ENCODE results near the gene DLX3. TPM values are rescaled to one million over a fixed set of nuclear protein-coding genes. Genes with fewer than 3 reads are reported as not detected.

DLX3 gene
- total and polyA plus RNA-seq, 2 of the 8 experiments (the other 6 are each of a cell fraction or from before 2014, with no cell fraction given): 0.15 to 0.20 TPM

GRCh38 chr17:49970498-49970897, 24.5 kb downstream of the DLX3 start:
- no peak overlapping the region for H2AFZ ChIP-seq (ENCODE audit: low read length)
- H3K27me3 ChIP-seq (replicated peaks in 1 of 4; ENCODE audit: control insufficient read depth in 3 of 4, extremely low read depth in 1 of 4, insufficient read depth in 3 of 4, low read length in 3 of 4): peaks cover 87 to 100% (median 96%) of the 10 kb centered on the region in 4 experiments
- H2BK12ac ChIP-seq (ENCODE audit: low read depth, low read length): 0 out of 2 replicates have a peak overlapping the region, but pooled peaks have one; percentile 29
- no peak overlapping the region for H2BK20ac ChIP-seq (ENCODE audit: low read length)
- no peak overlapping the region for H2AK5ac ChIP-seq (ENCODE audit: low read depth, low read length)
- WGBS, 2 experiments (ENCODE audit: extremely low coverage in 1 of 2, insufficient coverage in 1 of 2, insufficient read length in 1 of 2, insufficient replicate concordance in 2 of 2, low coverage in 1 of 2, low lambda C conversion rate in 2 of 2, missing lambda C conversion rate in 1 of 2): 37% methylated on average over 3 of the region's 3 CpGs; no CpG with 5 or more reads in 1 of the 2 experiments
- H3K79me2 ChIP-seq (ENCODE audit: control insufficient read depth in 1 of 2, insufficient read depth in 2 of 2, low read length in 2 of 2): no peaks in the 10 kb centered on the region
- no peak overlapping the region for H3K14ac ChIP-seq (ENCODE audit: insufficient read length)
- H3K23ac ChIP-seq (ENCODE audit: insufficient read length): no peak overlapping the region
- TF ChIP-seq ATF2 (IDR thresholded peaks at IDR 0.05; ENCODE audit: low read length) (no peak), EZH2 (IDR thresholded peaks at IDR 0.05; ENCODE audit: low read depth, low read length, severe bottlenecking) (peak; percentile 26), SUZ12 (IDR thresholded peaks at IDR 0.05; ENCODE audit: low read length) (peak; percentile 74; the same call in 1 of the 2 replicates)
- no peak overlapping the region for H4K8ac ChIP-seq (ENCODE audit: extremely low read depth, insufficient read depth, low read length)
- H2BK15ac ChIP-seq (ENCODE audit: low read length): no peak overlapping the region
- no peak overlapping the region for H3K4ac ChIP-seq (replicated peaks; ENCODE audit: insufficient read length, low read depth, low read length)
- no peak for DNase-seq (ENCODE audit: low read depth in 1 of 2, low spot score in 2 of 2)
- H3K36me3 ChIP-seq (ENCODE audit: control insufficient read depth in 2 of 4, insufficient read depth in 4 of 4, low read length in 3 of 4): peaks cover 0 to 8% (median 0%) of the 10 kb centered on the region in 4 experiments; a peak in 2 of 8 replicates
- no peak overlapping the region for H2BK120ac ChIP-seq (replicated peaks; ENCODE audit: low read depth, low read length)
- peaks cover 14% of the 10 kb centered on the region for H3K23me2 ChIP-seq (ENCODE audit: low read depth, low read length)
- POLR2A ChIA-PET (ENCODE audit: partially characterized antibody): interaction anchor here (1.2 kb wide), 1 partner anchor 23 kb away, joined by 5 read pairs; no protein-coding TSS in a partner anchor
- no peak overlapping the region for H3K9ac ChIP-seq (replicated peaks in 1 of 4; ENCODE audit: extremely low read depth in 1 of 4, low read depth in 3 of 4, low read length in 3 of 4)
- no peaks in the 10 kb centered on the region; a peak in 1 of 4 replicates for H3K9me3 ChIP-seq (ENCODE audit: insufficient read depth in 2 of 2, low read depth in 1 of 2, low read length in 1 of 2)
- no peak overlapping the region for H4K91ac ChIP-seq (replicated peaks; ENCODE audit: insufficient read length, low read length)
- H3K79me1 ChIP-seq (ENCODE audit: low read depth, low read length): no peaks in the 10 kb centered on the region
- peak overlapping the region in 1 of 2 experiments; percentile 68; a peak in 1 of 4 replicates for H3K4me2 ChIP-seq (ENCODE audit: insufficient read depth in 1 of 2, low read depth in 2 of 2, low read length in 2 of 2)
- H3K56ac ChIP-seq (replicated peaks; ENCODE audit: insufficient read length, low read depth, low read length): no peak overlapping the region
- no peak overlapping the region for H3K27ac ChIP-seq (ENCODE audit: low read depth, low read length)
- H2BK5ac ChIP-seq (ENCODE audit: low read depth, low read length): no peak overlapping the region
- H4K20me1 ChIP-seq (replicated peaks in 1 of 2; ENCODE audit: control insufficient read depth in 1 of 2, insufficient read depth in 2 of 2, low read length in 2 of 2): peaks cover 19 to 31% of the 10 kb centered on the region in 2 experiments
- CTCF ChIA-PET (ENCODE audit: partially characterized antibody): interaction anchor here (0.9 to 15.2 kb wide), 8 partner anchors 9 to 109 kb away, joined by 3 to 398 read pairs (median 4); partner anchors contain the start of gene DLX3
- H3K18ac ChIP-seq (ENCODE audit: extremely low read depth, low read length): no peak overlapping the region
- no peak for FAIRE-seq
- H3K4me3 ChIP-seq (ENCODE audit: extremely low read depth in 1 of 4, insufficient read depth in 2 of 4, low read depth in 3 of 4, low read length in 4 of 4): 0 out of 8 replicates have a peak overlapping the region, but pooled peaks of 1 of the 4 experiments have one; percentile 64
- no peak overlapping the region for H4K5ac ChIP-seq (ENCODE audit: insufficient read length, low read depth, low read length)
- peaks cover 0 to 32% (median 24%) of the 10 kb centered on the region in 4 experiments; a peak in 6 of 7 replicates for H3K4me1 ChIP-seq (replicated peaks in 1 of 4; ENCODE audit: control insufficient read depth in 3 of 4, insufficient read depth in 4 of 4, low read length in 3 of 4)
